Pancreas (tissue), 10 donors: Measurements from ENCODE around the gene PNPLA7. TPM values are rescaled to one million over a fixed set of nuclear protein-coding genes. Genes with fewer than 3 reads are reported as not detected.

ENCODE experiments used
- ATAC-seq, 4 donors: fragments of 200-7000 bp; cut with Tn5 transposase; one replicate each; pipeline versions ENCODE4 v1.8.0 to v1.9.1; 2020; ENCODE audit warnings: mild to moderate bottlenecking in 4 of 4, moderate library complexity in 4 of 4
- DNase-seq, 6 donors: peaks; one replicate each; pipeline ENCODE4 v3.0.0-alpha.2; 2020
- FAIRE-seq: peaks from 2 replicates; lab custom pipeline; 2012; peaks lifted over from hg19 to GRCh38; lab: Jason Lieb, UNC
- H3K27ac ChIP-seq, 4 donors: fragments of 200-600 bp; sonication (generic); 1 replicate in 3 of 4; 2 replicates in 1 of 4; pipeline versions ENCODE4 v1.5.0 to v1.8.0; 2020
- H3K27me3 ChIP-seq, 4 donors: fragments of 200-600 bp; one replicate each; pipeline ENCODE4 v1.8.0; 2021
- H3K36me3 ChIP-seq, 3 donors: fragments of 200-600 bp; sonication (generic) in 1 of 3; one replicate each; pipeline versions ENCODE4 v1.5.0 to v1.8.0; 2020 to 2021
- H3K4me1 ChIP-seq, 3 donors: fragments of 200-600 bp; one replicate each; pipeline ENCODE4 v1.8.0; 2021
- H3K4me3 ChIP-seq, 4 donors: fragments of 200-600 bp; sonication (generic) in 2 of 4; one replicate each; pipeline versions ENCODE4 v1.5.0 to v1.8.0; 2020 to 2021
- H3K9me3 ChIP-seq, 4 donors: fragments of 200-600 bp; one replicate each; pipeline ENCODE4 v1.8.0; 2021
- WGBS, 2 donors: extraction: QIAGEN DNeasy Blood & Tissue Kit; methylation state at CpG; one replicate each; pipeline ENCODE4 v1.1.7; 2013; 5-methylcytosine and 5-hydroxymethylcytosine counted together
- intact Hi-C, 3 donors: fragments of 100-400 bp; cut with DNase I; formaldehyde crosslinking; loops; one replicate each; pipeline versions ENCODE4 v1.11.1 to v1.14.2; 2022
- polyA plus RNA-seq, 2 donors: library from polyadenylated mRNA; stranded (reverse); fragments of 200-250 nt; gene quantifications; one replicate each; pipeline ENCODE4 v1.2.3, GENCODE V29; 2013
- total RNA-seq, 6 donors: library from RNA; stranded (reverse); fragmentation: NEBNext Ultra II Directional in 4 of 6; extraction: Animal tissue kit (Norgen Biotek cat#: 25700) in 4 of 6; gene quantifications; one replicate each; pipeline versions ENCODE4 v1.2.1 to v1.2.4, GENCODE V29; 2021 to 2023
- TF ChIP-seq, protein P1 (sequence below), 4 donors: fragments of 200-600 bp; sonication (generic) in 3 of 4; IDR thresholded peaks; one replicate each; pipeline versions ENCODE4 v1.5.0 to v1.8.0; 2021; ENCODE audit warnings: antibody characterized with exemption in 4 of 4
- donor health status: healthy with polysubstance abuse.
- donor health status: DM: no; HTN: no; CAD: no; lungs with moderate emphysema.
- donor health status: DM: no; HTN: no; CAD: no.
- donor health status: control.
- donor health status: control.
- donor health status: Bipolar disorder and iron deficiency.
- donor health status: DM: yes; HTN: yes; CAD: no.
- donor health status: DM: no; HTN: no; CAD: no.
- donor health status: DM: no; HTN: no; CAD: no.
- donor health status: DM: yes; HTN: yes; CAD: no.

PNPLA7 gene
- total and polyA plus RNA-seq, 8 donors = 7.1 to 71.8 (median 18.0) TPM

- Histone ChIP-seq H3K27ac (peak within 1 kb of the TSS; percentile 11 to 61 (median 44)), H3K9me3 (no peaks in the 10 kb centered on the region), H3K4me1 (peaks cover 0 to 22% (median 3%) of the 10 kb centered on the region in 3 donors), H3K36me3 (no peaks in the 10 kb centered on the region), H3K4me3 (peak within 1 kb of the TSS; percentile 38 to 74 (median 56)), H3K27me3 (no peaks in the 10 kb centered on the region)
- FAIRE-seq (no peak), ATAC-seq (peak; percentile 72 to 92 (median 85)), DNase-seq (peak; percentile 89 to 99 (median 96))
- intact Hi-C loops = no loop called here
- 1% methylated on average over 51 to 62 of the region's 62 CpGs for WGBS, 2 donors
- TF ChIP-seq, protein P1, sequence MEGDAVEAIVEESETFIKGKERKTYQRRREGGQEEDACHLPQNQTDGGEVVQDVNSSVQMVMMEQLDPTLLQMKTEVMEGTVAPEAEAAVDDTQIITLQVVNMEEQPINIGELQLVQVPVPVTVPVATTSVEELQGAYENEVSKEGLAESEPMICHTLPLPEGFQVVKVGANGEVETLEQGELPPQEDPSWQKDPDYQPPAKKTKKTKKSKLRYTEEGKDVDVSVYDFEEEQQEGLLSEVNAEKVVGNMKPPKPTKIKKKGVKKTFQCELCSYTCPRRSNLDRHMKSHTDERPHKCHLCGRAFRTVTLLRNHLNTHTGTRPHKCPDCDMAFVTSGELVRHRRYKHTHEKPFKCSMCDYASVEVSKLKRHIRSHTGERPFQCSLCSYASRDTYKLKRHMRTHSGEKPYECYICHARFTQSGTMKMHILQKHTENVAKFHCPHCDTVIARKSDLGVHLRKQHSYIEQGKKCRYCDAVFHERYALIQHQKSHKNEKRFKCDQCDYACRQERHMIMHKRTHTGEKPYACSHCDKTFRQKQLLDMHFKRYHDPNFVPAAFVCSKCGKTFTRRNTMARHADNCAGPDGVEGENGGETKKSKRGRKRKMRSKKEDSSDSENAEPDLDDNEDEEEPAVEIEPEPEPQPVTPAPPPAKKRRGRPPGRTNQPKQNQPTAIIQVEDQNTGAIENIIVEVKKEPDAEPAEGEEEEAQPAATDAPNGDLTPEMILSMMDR (IDR thresholded peaks at IDR 0.05) = no peak
Observed at GRCh38 chr9:137459152-137459600, 91.0 kb downstream of the PNPLA7 start, which contains the start of gene NSMF. Gene NSMF (minus strand): TSS chr9:137459334. CDS start chr9:137459102, 232 bp downstream.

GRCh38 chr9:137458194-137459151 lies 91.7 kb downstream of the PNPLA7 start:
- TF ChIP-seq, protein P1 (IDR thresholded peaks at IDR 0.05) = no peak
- FAIRE-seq (no peak), ATAC-seq (peak in 3 of 4 donors; percentile 4 to 23 (median 14)), DNase-seq (peak; percentile 54 to 86 (median 67))
- H3K4me3 ChIP-seq = peak overlapping the region; percentile 38 to 74 (median 56)
- peak overlapping the region in 2 of 4 donors; percentile 11 to 30 for H3K27ac ChIP-seq
- intact Hi-C loops = no loop called here
- H3K4me1 ChIP-seq = peaks cover 0 to 22% (median 3%) of the 10 kb centered on the region in 3 donors
- no peaks in the 10 kb centered on the region for H3K9me3 ChIP-seq
- no peaks in the 10 kb centered on the region for H3K36me3 ChIP-seq
- 14 to 23% methylated on average over 48 to 88 of the region's 88 CpGs for WGBS, 2 donors
- H3K27me3 ChIP-seq = no peaks in the 10 kb centered on the region

DNA sequence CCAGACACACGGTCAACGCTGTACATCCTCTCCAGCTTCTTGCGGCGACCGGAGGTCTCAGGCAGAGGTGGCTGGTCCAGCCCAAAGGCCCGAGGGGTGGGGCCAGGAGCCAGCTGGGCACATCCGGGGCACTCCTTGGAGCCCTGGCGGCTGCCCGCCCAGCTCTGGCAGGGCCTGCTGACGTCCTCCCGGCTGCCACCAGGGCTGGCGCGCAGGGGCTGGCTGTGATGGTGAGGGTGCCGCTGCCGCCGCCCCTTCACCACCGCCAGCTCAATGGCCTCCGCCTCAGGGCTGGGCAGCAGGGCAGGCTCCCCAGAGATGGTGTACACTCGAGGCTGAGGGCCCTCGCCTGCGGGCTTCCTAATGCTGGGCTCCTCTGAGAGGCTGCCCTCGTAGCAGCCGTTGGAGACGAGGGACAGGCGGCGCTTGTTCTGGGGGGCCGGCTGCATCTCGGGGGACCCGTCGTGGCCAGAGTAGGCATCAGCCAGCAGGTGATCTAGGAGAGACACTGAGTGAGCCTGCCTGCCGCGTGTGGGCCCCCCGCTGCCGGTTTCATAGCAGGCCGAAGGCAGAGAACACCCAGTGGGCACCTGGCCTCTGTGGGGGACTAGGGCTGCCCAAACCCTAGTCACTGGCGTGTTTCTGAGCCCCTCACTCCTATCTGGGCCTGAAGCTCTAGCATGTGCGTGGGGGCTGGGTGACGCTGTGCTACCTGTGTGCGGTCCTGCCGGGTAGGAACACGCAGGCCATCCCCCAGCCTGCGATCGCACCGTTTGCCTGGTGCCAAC lies 92.6 kb downstream of the PNPLA7 start:
- DNase-seq = peak; percentile 71 to 92 (median 81)
- ATAC-seq = peak; percentile 47 to 67 (median 64)
- H3K4me3 ChIP-seq = peak overlapping the region in 2 of 4 donors; percentile 67 to 74
- no peaks in the 10 kb centered on the region for H3K9me3 ChIP-seq
- H3K4me1 ChIP-seq = peaks cover 0 to 22% (median 3%) of the 10 kb centered on the region in 3 donors
- no peak for FAIRE-seq
- H3K27ac ChIP-seq = peak overlapping the region; percentile 30 to 58 (median 41)
- intact Hi-C loops = no loop called here
- WGBS, 2 donors = 60 to 65% methylated on average over 43 to 44 of the region's 44 CpGs
- H3K36me3 ChIP-seq = peaks cover 0 to 5% (median 0%) of the 10 kb centered on the region in 3 donors
- no peaks in the 10 kb centered on the region for H3K27me3 ChIP-seq
- TF ChIP-seq, protein P1 (IDR thresholded peaks at IDR 0.05) = peak in 1 of 4 donors; percentile 11

- Histone ChIP-seq H3K27ac (peak overlapping the region; percentile 30 to 58 (median 41)), H3K9me3 (no peaks in the 10 kb centered on the region), H3K4me1 (peaks cover 0 to 22% (median 3%) of the 10 kb centered on the region in 3 donors), H3K36me3 (peaks cover 0 to 8% (median 0%) of the 10 kb centered on the region in 3 donors), H3K27me3 (no peaks in the 10 kb centered on the region), H3K4me3 (peak overlapping the region in 2 of 4 donors; percentile 67 to 74)
- ATAC-seq (peak in 3 of 4 donors; percentile 6 to 16 (median 11)), DNase-seq (peak in 2 of 6 donors; percentile 45 to 59), FAIRE-seq (no peak)
- 54 to 62% methylated on average over 10 of the region's 10 CpGs for WGBS, 2 donors
- TF ChIP-seq, protein P1 (IDR thresholded peaks at IDR 0.05) = no peak
- intact Hi-C loops = no loop called here
Observed at GRCh38 chr9:137456864-137457405, 93.3 kb downstream of the PNPLA7 start.
